Left renal pelvis (tissue), 4 donors: Measurements from ENCODE around the gene KNDC1. TPM values are rescaled to one million over a fixed set of nuclear protein-coding genes. Genes with fewer than 3 reads are reported as not detected.

ENCODE experiments used
- DNase-seq, 4 donors: peaks; one replicate each; pipeline ENCODE4 v3.0.0-alpha.2; 2013; ENCODE audit warnings: low read depth in 4 of 4, low spot score in 3 of 4
- polyA plus RNA-seq, 4 donors: library from polyadenylated mRNA; unstranded; fragments of 120-200 nt; gene quantifications; one replicate each; pipeline ENCODE4 v1.2.1, GENCODE V29; 2013; ENCODE audit not compliant: insufficient read length in 4 of 4

KNDC1 gene
- polyA plus RNA-seq, 4 donors = 2.5 to 10.0 (median 6.9) TPM

DNA sequence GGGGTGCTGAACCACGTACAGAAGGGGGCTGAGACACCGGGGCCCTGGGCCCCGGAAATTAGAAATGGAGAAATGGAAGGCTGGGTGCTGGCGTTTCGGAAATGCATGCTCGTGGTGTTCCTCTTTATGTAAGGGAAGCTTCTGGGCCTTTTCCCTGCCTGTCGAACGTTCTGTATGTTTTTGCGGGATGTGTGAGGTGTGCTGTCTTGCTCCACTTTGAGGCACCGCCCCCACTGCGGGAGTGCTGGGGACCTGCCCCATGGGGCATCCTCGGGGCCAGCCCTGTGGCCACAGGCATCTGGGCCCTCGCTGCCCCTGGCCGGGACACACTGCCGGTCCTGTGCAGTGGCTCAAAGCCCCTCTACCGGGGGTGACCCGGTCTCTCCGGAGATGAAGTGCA, 75.9 kb downstream of the KNDC1 start:
- no peak for DNase-seq

- DNase-seq = no peak
These were observed 76.6 kb downstream of the KNDC1 start for GRCh38 chr10:133236401-133237240.

DNA sequence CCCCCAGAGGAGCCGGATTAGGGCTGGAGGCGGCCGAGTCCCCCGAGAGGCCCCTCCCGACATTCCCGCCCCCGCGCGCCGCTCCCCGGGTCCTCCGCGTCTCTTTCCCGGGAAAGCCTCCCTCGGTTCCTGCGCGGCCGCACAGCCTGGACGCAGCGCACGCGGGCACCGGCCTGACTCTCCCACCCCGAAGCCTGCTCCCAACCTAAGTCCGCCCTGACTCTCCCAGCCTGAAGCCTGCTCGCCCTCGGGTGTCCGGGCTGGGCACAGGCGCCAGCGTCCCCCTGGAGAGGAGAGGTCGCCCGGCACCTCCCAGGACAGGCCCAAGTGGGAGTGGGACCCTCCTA, 77.2 kb downstream of the KNDC1 start:
- DNase-seq = no peak

DNA sequence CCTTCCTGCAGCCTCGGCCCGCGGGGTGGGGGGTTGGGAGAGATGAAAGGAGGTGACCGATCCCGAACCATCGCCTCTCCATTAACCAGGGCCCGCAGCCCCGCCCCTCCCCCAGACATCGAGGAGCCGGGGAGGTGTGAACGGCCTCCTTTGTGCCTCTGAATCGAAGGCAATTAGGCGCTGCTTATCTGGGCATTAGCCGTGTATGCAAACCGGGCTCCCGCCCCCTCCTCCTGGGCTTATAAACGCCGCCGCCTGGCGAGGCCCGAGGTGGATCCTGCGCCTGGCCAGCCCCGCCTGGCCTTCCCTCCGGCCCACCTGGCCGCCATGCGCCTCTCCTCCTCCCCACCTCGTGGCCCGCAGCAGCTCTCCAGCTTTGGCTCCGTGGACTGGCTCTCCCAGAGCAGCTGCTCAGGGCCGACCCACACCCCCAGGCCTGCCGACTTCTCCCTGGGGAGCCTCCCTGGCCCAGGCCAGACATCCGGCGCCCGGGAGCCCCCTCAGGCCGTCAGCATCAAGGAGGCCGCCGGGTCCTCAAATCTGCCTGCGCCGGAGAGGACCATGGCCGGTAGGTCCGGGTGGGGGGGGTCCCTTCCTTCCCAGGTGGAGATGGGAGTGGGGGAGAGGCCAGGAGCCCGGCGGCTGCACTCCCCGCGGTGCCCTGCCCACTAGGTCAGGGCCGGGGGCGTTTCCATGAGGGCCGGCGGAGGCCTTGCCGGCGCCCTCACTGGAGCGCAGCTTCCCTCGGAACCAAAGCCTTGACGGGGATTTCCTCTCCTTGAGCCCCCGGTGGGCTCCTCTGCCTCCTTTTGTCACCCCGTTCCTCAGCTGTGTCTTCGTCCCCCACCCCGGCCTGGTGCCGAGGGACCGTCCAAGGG, 77.8 kb downstream of the KNDC1 start, which contains the start of gene VENTX:
TSS of gene VENTX (plus strand) at position 268 of the 878 bp plus-strand sequence. CDS start at position 328, 60 bp downstream.
- no peak for DNase-seq

- no peak for DNase-seq
These were observed 78.4 kb downstream of the KNDC1 start for GRCh38 chr10:133238466-133238804.

GRCh38 chr10:133239990-133240389, 80.0 kb downstream of the KNDC1 start:
- DNase-seq = no peak

DNA sequence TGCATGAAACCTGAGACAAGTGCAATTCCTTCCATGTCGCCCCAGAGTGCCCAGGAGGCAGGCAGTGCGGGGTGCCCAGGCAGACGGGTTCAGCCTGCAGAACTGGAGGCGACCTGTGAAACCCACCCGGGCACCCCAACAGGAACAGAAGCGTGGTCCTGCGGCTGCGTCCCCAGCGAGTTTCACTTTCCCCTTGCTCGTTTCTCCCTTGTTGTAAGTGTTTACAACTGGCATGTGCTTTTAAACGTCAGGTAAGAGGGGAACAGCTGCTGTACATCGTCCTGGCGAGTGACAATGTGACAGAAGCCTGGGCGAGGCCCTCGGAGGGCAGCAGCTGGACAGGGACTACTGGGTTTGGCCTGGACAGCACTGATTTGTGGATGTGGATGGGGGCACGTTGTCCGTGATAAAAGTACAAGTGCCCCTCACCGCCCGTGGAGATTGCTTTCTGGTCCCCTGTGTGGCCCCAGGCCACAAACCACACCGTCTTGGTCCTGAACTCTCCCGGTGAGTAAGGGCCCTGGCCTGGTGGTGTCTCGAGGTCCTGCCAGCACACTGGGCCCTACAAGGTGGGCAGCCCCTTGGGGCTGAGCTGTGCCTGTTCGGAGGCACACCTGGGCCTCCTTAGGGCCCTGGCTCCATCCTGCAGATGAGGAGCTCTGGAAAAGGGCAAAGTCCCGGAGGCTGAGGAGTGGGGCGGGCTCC, 81.6 kb downstream of the KNDC1 start:
- DNase-seq = no peak

GRCh38 chr10:133242611-133243356, 82.8 kb downstream of the KNDC1 start:
- DNase-seq = no peak

DNA sequence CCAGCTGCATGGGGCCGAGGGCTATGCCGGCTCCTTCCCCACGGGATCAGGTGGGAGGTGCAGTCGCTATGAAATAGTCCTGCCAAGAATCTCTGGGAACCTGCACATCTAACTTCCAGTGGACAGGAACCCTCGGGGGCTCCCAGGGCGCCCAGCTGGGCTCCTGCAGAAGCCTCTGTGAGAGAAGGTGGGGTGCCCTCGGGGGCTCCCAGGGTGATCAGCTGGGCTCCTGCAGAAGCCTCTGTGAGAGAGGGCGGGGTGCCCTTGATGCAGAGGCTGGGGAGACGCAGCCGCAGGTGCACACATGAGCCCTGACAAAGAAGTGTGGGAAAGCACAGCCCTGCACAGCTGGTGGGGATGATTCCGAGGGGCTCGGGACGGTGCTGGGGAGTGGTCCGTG, 83.6 kb downstream of the KNDC1 start:
- no peak for DNase-seq

DNA sequence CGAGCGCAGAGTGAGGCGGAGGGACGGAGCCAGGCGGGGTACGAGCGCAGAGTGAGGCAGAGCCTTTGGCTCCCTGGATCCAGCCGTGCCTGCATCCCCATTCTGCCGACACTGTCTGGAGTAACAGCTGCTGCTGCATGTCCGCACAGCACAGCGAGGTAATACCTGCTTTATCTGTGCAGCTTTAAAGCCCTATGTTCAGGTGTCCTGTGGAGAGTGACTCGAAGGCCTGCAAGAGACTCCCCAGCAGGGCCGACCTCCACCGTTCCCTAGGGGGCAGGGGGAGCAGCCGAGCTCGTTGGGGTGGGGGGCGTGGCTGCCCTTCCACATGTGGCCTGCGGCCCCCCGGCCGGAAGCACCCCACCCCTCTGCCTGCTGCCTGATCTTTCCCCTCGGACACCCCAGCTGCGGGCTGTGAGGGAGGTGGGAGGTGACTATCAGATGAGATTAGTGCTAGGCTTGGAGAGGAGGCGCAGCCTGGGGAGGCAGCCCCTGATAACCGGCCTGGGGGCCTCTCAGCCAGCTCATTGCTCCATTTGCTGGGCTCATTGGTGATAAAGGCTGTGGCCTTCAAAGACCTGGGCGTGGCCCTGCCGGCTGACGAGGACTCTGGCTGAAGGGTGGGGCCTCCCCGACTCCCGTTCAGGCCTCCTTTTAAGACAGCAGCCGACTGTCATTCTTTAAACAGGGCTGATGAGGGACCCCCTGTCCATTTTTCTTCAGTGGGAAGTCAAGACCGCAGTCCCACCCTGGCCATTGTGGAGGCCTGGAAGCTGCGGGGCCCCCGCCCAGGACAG, 85.6 kb downstream of the KNDC1 start:
- no peak for DNase-seq

GRCh38 chr10:133246236-133246626, 86.2 kb downstream of the KNDC1 start:
- DNase-seq = no peak

GRCh38 chr10:133247681-133248333, 87.8 kb downstream of the KNDC1 start:
- no peak for DNase-seq

- no peak for DNase-seq
These were observed 88.3 kb downstream of the KNDC1 start for GRCh38 chr10:133248334-133248715.

DNA sequence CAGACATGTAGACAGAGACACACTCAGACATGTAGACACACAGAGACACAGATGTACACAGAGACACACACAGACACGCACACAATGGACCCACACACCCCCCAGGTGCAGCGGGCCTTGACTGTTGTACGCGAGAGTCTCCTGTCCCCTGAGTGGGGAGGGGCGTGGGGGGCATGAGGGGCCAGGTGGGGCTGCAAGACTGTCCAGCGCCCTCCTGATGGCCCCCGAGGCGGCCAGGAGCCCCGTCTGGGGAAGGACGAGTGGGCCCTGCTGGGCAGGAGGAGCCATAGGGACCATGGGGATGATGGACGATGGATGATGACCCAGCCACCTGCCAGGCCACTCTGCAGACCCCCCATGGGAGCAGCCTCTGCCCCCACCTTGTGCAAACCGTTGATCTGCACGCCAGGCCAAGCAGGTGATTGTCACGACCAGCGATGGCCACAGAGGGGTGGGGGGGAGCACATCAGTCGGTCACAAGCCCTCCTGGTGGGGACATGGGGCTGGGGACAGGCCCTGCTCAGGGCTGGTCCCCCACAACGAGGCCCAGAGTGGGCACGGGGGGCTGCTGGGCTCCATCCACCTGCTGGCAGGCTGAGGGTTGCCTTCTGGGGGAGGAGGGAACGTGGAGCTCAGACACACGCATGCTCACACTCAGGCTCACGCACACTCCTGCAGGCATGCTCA, 89.2 kb downstream of the KNDC1 start:
- no peak for DNase-seq

DNA sequence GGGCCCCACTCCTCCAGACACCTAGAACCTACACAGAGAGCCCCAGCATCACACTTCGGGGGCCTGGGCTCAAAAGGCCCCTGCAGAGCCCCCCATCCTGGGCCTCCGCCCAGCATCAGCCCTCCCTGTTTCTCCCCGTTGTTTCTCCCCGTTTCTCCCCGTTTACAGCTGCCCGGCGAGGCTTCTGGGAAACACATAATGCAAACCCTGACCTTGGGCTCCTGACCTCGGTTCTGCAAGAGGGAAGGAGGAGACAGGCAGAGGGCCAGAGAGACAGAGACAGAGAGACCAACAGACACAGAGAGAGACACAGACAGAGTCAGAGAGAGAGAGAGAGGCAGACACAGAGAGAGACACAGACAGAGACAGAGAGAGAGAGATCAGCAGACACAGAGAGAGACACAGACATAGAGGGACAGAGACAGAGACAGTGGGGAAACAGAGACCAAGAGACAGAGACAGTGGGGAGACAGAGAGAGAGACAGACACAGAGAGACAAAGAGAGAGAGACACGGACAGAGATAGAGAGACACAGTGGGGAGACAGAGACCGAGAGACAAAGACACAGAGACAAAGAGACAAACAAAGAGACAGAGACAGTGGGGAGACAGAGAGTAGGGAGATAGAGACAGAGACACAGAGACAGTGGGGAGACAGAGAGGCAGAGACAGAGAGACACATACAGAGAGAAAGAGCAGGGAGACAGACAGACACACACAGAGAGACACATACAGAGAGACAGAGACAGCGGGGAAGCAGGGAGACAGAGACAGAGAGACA, 90.1 kb downstream of the KNDC1 start:
- no peak for DNase-seq

- DNase-seq = no peak
These were observed 91.6 kb downstream of the KNDC1 start for GRCh38 chr10:133251388-133252222.

DNA sequence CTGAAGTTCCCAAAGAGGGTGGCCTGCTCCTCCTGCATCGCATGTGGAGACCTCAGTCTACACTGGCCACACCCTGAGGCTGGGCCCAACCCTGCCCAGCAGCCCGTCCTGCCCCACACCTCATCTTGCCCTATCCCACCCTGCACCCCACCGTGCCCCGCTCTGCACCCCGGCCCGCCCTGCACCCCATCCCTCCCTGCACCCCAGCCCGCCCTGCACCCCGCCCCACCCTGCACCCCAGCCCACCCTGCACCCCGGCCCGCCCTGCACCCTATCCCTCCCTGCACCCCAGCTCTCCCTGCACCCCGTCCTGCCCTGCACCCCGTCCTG, 92.2 kb downstream of the KNDC1 start:
- DNase-seq = no peak
